Liver (tissue), 9 donors: ENCODE results near the gene TNS3. TPM values are rescaled to one million over a fixed set of nuclear protein-coding genes. Genes with fewer than 3 reads are reported as not detected.

ENCODE experiments used
- DNase-seq: peaks from one replicate; pipeline ENCODE4 v3.0.0-alpha.2; 2017; ENCODE audit warnings: low spot score
- H3K27ac ChIP-seq, 2 donors: one replicate each; pipeline ENCODE4 v1.7.0; 2013; ENCODE audit warnings: inconsistent platforms in 2 of 2, low read length in 2 of 2, control low read depth in 1 of 2, low read depth in 1 of 2, mild to moderate bottlenecking in 1 of 2
- H3K27me3 ChIP-seq, 4 donors: one replicate each; pipeline versions ENCODE4 v1.6.1 to v1.7.0; 2013; ENCODE audit warnings: low read length in 3 of 4, inconsistent platforms in 1 of 4, mild to moderate bottlenecking in 1 of 4, moderate library complexity in 1 of 4; ENCODE audit not compliant: control insufficient read depth in 4 of 4, insufficient read depth in 4 of 4
- H3K36me3 ChIP-seq, 4 donors: one replicate each; pipeline versions ENCODE4 v1.6.1 to v1.7.0; 2013; ENCODE audit warnings: low read length in 3 of 4, mild to moderate bottlenecking in 3 of 4, low read depth in 1 of 4, moderate library complexity in 1 of 4; ENCODE audit not compliant: control insufficient read depth in 4 of 4, insufficient read depth in 3 of 4
- H3K4me1 ChIP-seq, 4 donors: one replicate each; pipeline versions ENCODE4 v1.6.1 to v1.7.0; 2013; ENCODE audit warnings: low read length in 3 of 4, mild to moderate bottlenecking in 3 of 4, moderate library complexity in 1 of 4; ENCODE audit not compliant: control insufficient read depth in 4 of 4, insufficient read depth in 4 of 4
- H3K4me3 ChIP-seq, 3 donors: one replicate each; pipeline versions ENCODE4 v1.6.1 to v1.7.0; 2013; ENCODE audit warnings: low read length in 3 of 3, control low read depth in 1 of 3, low read depth in 1 of 3, mild to moderate bottlenecking in 1 of 3
- H3K9ac ChIP-seq, 2 donors: one replicate each; pipeline ENCODE4 v1.7.0; 2013; ENCODE audit warnings: low read length in 2 of 2, mild to moderate bottlenecking in 2 of 2, moderate library complexity in 2 of 2, control low read depth in 1 of 2, low read depth in 1 of 2
- H3K9me3 ChIP-seq, 4 donors: one replicate each; pipeline versions ENCODE4 v1.6.1 to v1.7.0; 2013; ENCODE audit warnings: low read length in 3 of 4; ENCODE audit not compliant: control insufficient read depth in 4 of 4
- EGR1 ChIP-seq, 2 donors: IDR thresholded peaks; 2 replicates each; pipeline ENCODE4 v1.6.1; 2016 to 2018; ENCODE audit warnings: antibody characterized with exemption in 2 of 2, low read depth in 2 of 2
- FOXA1 ChIP-seq: IDR thresholded peaks from 2 replicates; pipeline ENCODE4 v1.6.1; 2016; ENCODE audit warnings: antibody characterized with exemption
- FOXA2 ChIP-seq: IDR thresholded peaks from 2 replicates; pipeline ENCODE4 v1.6.1; 2016; ENCODE audit warnings: antibody characterized with exemption
- GABPA ChIP-seq, 2 donors: IDR thresholded peaks in 1 of 2; conservative IDR thresholded peaks in 1 of 2; 2 replicates each; pipeline ENCODE4 v1.6.1; 2016; ENCODE audit warnings: antibody characterized with exemption in 2 of 2, mild to moderate bottlenecking in 1 of 2, moderate library complexity in 1 of 2
- HNF4A ChIP-seq, 2 donors: conservative IDR thresholded peaks; 2 replicates each; pipeline ENCODE4 v1.6.1; 2016; ENCODE audit warnings: antibody characterized with exemption in 2 of 2, mild to moderate bottlenecking in 2 of 2
- JUND ChIP-seq, 2 donors: IDR thresholded peaks; 2 replicates each; pipeline ENCODE4 v1.6.1; 2016; ENCODE audit warnings: antibody characterized with exemption in 2 of 2
- NR2F2 ChIP-seq: IDR thresholded peaks from 2 replicates; pipeline ENCODE4 v1.6.1; 2016; ENCODE audit warnings: antibody characterized with exemption
- RAD21 ChIP-seq, 2 donors: IDR thresholded peaks; 2 replicates each; pipeline ENCODE4 v1.6.1; 2016; ENCODE audit warnings: antibody characterized with exemption in 2 of 2, mild to moderate bottlenecking in 2 of 2
- RXRA ChIP-seq, 2 donors: IDR thresholded peaks; 2 replicates each; pipeline ENCODE4 v1.6.1; 2017 to 2018; ENCODE audit warnings: antibody characterized with exemption in 2 of 2, mild to moderate bottlenecking in 1 of 2
- TAF1 ChIP-seq: conservative IDR thresholded peaks from 2 replicates; pipeline ENCODE4 v1.6.1; 2016; ENCODE audit warnings: antibody characterized with exemption, mild to moderate bottlenecking
- YY1 ChIP-seq: IDR thresholded peaks from 2 replicates; pipeline ENCODE4 v1.6.1; 2016; ENCODE audit warnings: antibody characterized with exemption, mild to moderate bottlenecking
- WGBS: extraction: QIAGEN DNeasy Blood & Tissue Kit; methylation state at CpG from one replicate; pipeline ENCODE4 v1.1.7; 2013; 5-methylcytosine and 5-hydroxymethylcytosine counted together
- polyA plus RNA-seq, 2 donors: library from polyadenylated mRNA; stranded (reverse) in 1 of 2; unstranded in 1 of 2; fragments of 200-250 nt in 1 of 2; fragments of >200 nt in 1 of 2; fragmentation: Nextera tagmentation in 1 of 2; extraction: Ambion mirVana in 1 of 2; gene quantifications; one replicate each; pipeline versions ENCODE4 v1.2.1 to v1.2.3, GENCODE V29; 2013 to 2015
- total RNA-seq, 2 donors: library from RNA; depleted of rRNA; stranded (reverse); fragments of >200 nt; gene quantifications; one replicate each; pipeline ENCODE4 v1.2.3, GENCODE V29; 2014
- TF ChIP-seq, protein P1 (sequence below): IDR thresholded peaks from 2 replicates; pipeline ENCODE4 v1.6.1; 2016; ENCODE audit warnings: antibody characterized with exemption
- TF ChIP-seq, protein P2 (sequence below): IDR thresholded peaks from 2 replicates; pipeline ENCODE4 v1.6.1; 2016; ENCODE audit warnings: antibody characterized with exemption
- TF ChIP-seq, protein P3 (sequence below): IDR thresholded peaks from 2 replicates; pipeline ENCODE4 v1.6.1; 2016; ENCODE audit warnings: antibody characterized with exemption
- TF ChIP-seq, protein P4 (sequence below): IDR thresholded peaks from 2 replicates; pipeline ENCODE4 v1.6.1; 2016; ENCODE audit warnings: antibody characterized with exemption, mild to moderate bottlenecking
- donor health status: healthy.
- donor health status: healthy.
- donor health status: healthy.
- donor health status: healthy.
- donor health status: healthy.

Gene TNS3
- total and polyA plus RNA-seq, 4 donors: 16.8 to 100 (median 29.5) TPM

DNA sequence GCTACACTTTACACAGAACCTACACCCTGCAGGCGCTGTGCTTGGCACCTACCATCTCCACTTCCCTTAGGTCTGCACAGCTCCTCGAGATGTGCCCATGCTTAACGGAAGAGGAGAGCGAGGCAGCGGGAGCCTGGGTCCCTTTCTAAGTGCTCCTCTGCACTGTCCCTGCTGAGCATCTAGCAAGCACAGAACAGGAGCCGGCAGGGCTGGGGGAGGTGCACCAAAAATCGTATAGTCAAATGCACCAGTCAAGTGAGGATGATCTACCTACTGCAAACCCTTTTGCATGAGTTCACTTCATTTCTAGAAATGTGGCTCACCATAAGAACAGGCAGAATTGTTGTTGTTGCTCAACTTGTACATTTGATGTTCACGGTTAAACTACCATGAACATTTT lies 267.7 kb downstream of the TNS3 start:
- H3K9me3 ChIP-seq: no peaks in the 10 kb centered on the region
- WGBS: 84% methylated on average over 8 of the region's 8 CpGs
- peak; percentile 1 for DNase-seq
- no peaks in the 10 kb centered on the region for H3K4me1 ChIP-seq
- no peaks in the 10 kb centered on the region for H3K27me3 ChIP-seq
- peaks cover 3 to 42% (median 28%) of the 10 kb centered on the region in 4 donors for H3K36me3 ChIP-seq
- peak overlapping the region in 1 of 2 donors; percentile 54 for H3K27ac ChIP-seq
- H3K4me3 ChIP-seq: no peak overlapping the region
- TF ChIP-seq, protein P1, sequence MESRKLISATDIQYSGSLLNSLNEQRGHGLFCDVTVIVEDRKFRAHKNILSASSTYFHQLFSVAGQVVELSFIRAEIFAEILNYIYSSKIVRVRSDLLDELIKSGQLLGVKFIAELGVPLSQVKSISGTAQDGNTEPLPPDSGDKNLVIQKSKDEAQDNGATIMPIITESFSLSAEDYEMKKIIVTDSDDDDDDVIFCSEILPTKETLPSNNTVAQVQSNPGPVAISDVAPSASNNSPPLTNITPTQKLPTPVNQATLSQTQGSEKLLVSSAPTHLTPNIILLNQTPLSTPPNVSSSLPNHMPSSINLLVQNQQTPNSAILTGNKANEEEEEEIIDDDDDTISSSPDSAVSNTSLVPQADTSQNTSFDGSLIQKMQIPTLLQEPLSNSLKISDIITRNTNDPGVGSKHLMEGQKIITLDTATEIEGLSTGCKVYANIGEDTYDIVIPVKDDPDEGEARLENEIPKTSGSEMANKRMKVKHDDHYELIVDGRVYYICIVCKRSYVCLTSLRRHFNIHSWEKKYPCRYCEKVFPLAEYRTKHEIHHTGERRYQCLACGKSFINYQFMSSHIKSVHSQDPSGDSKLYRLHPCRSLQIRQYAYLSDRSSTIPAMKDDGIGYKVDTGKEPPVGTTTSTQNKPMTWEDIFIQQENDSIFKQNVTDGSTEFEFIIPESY: no peak
- TF ChIP-seq, protein P2, sequence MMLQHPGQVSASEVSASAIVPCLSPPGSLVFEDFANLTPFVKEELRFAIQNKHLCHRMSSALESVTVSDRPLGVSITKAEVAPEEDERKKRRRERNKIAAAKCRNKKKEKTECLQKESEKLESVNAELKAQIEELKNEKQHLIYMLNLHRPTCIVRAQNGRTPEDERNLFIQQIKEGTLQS: no peak
- TF ChIP-seq RAD21 (IDR thresholded peaks at IDR 0.05) (no peak), YY1 (no peak), NR2F2 (no peak), TAF1 (no peak), FOXA2 (no peak), FOXA1 (no peak), RXRA (IDR thresholded peaks at IDR 0.05) (no peak), EGR1 (IDR thresholded peaks at IDR 0.05; ENCODE audit: low read depth in 2 of 2) (no peak), GABPA (IDR thresholded peaks at IDR 0.05 in 1 of 2, conservative IDR thresholded peaks at IDR 0.05 in 1 of 2) (no peak), JUND (IDR thresholded peaks at IDR 0.05) (no peak)
- TF ChIP-seq, protein P3, sequence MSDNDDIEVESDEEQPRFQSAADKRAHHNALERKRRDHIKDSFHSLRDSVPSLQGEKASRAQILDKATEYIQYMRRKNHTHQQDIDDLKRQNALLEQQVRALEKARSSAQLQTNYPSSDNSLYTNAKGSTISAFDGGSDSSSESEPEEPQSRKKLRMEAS: no peak
- H3K9ac ChIP-seq: no peak overlapping the region

DNA sequence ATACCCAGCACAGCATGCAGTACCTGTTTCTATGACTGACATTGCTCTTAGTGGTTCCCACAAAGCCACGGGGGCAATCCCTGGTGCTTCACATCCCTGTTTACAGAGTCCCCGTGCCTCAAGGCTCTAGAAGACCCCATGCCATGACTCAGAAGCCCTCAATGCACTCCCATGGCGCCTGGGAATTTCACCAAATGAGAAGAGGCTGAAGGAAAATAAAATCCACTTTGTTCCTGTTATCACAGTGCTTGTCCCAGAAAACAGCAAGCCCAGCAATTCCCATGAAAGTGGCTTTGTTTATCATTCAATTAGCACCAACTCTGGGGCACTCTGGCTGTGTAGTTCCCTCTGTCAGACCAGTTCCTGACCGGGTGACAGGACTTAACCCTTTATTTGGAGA lies 268.3 kb downstream of the TNS3 start:
- Histone ChIP-seq H3K36me3 (peaks cover 0 to 37% (median 25%) of the 10 kb centered on the region in 4 donors), H3K4me1 (no peaks in the 10 kb centered on the region), H3K27ac (no peak overlapping the region), H3K9me3 (no peaks in the 10 kb centered on the region), H3K27me3 (no peaks in the 10 kb centered on the region), H3K4me3 (no peak overlapping the region), H3K9ac (no peak overlapping the region)
- peak; percentile 17 for DNase-seq
- TF ChIP-seq FOXA1 (no peak), FOXA2 (no peak), RAD21 (IDR thresholded peaks at IDR 0.05) (no peak), HNF4A (conservative IDR thresholded peaks at IDR 0.05) (no peak)
- TF ChIP-seq, protein P4, sequence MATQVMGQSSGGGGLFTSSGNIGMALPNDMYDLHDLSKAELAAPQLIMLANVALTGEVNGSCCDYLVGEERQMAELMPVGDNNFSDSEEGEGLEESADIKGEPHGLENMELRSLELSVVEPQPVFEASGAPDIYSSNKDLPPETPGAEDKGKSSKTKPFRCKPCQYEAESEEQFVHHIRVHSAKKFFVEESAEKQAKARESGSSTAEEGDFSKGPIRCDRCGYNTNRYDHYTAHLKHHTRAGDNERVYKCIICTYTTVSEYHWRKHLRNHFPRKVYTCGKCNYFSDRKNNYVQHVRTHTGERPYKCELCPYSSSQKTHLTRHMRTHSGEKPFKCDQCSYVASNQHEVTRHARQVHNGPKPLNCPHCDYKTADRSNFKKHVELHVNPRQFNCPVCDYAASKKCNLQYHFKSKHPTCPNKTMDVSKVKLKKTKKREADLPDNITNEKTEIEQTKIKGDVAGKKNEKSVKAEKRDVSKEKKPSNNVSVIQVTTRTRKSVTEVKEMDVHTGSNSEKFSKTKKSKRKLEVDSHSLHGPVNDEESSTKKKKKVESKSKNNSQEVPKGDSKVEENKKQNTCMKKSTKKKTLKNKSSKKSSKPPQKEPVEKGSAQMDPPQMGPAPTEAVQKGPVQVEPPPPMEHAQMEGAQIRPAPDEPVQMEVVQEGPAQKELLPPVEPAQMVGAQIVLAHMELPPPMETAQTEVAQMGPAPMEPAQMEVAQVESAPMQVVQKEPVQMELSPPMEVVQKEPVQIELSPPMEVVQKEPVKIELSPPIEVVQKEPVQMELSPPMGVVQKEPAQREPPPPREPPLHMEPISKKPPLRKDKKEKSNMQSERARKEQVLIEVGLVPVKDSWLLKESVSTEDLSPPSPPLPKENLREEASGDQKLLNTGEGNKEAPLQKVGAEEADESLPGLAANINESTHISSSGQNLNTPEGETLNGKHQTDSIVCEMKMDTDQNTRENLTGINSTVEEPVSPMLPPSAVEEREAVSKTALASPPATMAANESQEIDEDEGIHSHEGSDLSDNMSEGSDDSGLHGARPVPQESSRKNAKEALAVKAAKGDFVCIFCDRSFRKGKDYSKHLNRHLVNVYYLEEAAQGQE: no peak
- TF ChIP-seq, protein P2: no peak
- 66% methylated on average over 4 of the region's 4 CpGs for WGBS
